ENCODE results near the gene SLC6A11. TPM values are rescaled to one million over a fixed set of nuclear protein-coding genes. Genes with fewer than 3 reads are reported as not detected.

Gene SLC6A11
- total and polyA plus RNA-seq, 9 of the 15 experiments (the other 6 are each of a cell fraction or from before 2014, with no cell fraction given) = 0.04 TPM; not detected in 8

- no peak for TF ChIP-seq ATF3 (IDR thresholded peaks at IDR 0.05)
- no peak for TF ChIP-seq ATF3 (CRISPR knock-in tag; conservative IDR thresholded peaks at IDR 0.05)
- TF ChIP-seq KDM5B (IDR thresholded peaks at IDR 0.05; ENCODE audit: insufficient replicate concordance, low read depth, low read length) = no peak
- no peak for TF ChIP-seq ZNF41 (CRISPR knock-in tag; conservative IDR thresholded peaks at IDR 0.05)
- TF ChIP-seq NELFE (IDR thresholded peaks at IDR 0.05; ENCODE audit: insufficient read depth, insufficient read length) = no peak
Observed at GRCh38 chr3:10977892-10978510, 162.0 kb downstream of the SLC6A11 start (continued).

- intact Hi-C loops (cut with micrococcal nuclease) (no loop called here), in situ Hi-C loops (cut with MboI) (no loop called here)
- ChIA-PET CTCF (ENCODE audit: low intra/inter-chr PET ratio) (no interaction called here), POLR2A (no interaction called here)
- no peak overlapping the region for H3K4me2 ChIP-seq (ENCODE audit: insufficient read depth, low read length)
- peaks cover 0 to 11% of the 10 kb centered on the region in 2 experiments; a peak in 1 of 5 replicates for H3K27me3 ChIP-seq (ENCODE audit: control insufficient read depth in 2 of 2, insufficient read depth in 2 of 2, low read length in 2 of 2)
- FAIRE-seq = no peak
- H3K9me1 ChIP-seq (ENCODE audit: control insufficient read depth, insufficient read depth, low read length) = no peaks in the 10 kb centered on the region
- BruUV-seq (replicated peaks) = no TSS peak
- no peak overlapping the region for H2AFZ ChIP-seq (ENCODE audit: low read depth, low read length)
- H3K4me1 ChIP-seq (replicated peaks in 1 of 2; ENCODE audit: control insufficient read depth in 2 of 2, insufficient read depth in 2 of 2, low read length in 2 of 2) = no peaks in the 10 kb centered on the region
- H3K9ac ChIP-seq (ENCODE audit: insufficient read depth in 1 of 2, low read depth in 2 of 2, low read length in 2 of 2) = no peak overlapping the region
- no peaks in the 10 kb centered on the region for H3K9me3 ChIP-seq (replicated peaks; ENCODE audit: control insufficient read depth, insufficient read depth, low read depth, low read length)
- WGBS (ENCODE audit: insufficient coverage, low coverage, missing lambda C conversion rate) = 2% methylated on average over 7 of the region's 7 CpGs
- TF ChIP-seq ZNF79 (CRISPR knock-in tag; IDR thresholded peaks at IDR 0.05; ENCODE audit: low read depth) (no peak), ZNF436 (CRISPR knock-in tag; IDR thresholded peaks at IDR 0.05) (no peak), ZBTB2 (IDR thresholded peaks at IDR 0.05) (no peak), SPI1 (IDR thresholded peaks at IDR 0.05; ENCODE audit: borderline replicate concordance, low read depth, low read length) (0 out of 2 replicates have a peak, but pooled peaks have one; percentile 3), ILF3 (IDR thresholded peaks at IDR 0.05; ENCODE audit: borderline replicate concordance) (no peak), ZNF121 (CRISPR knock-in tag; conservative IDR thresholded peaks at IDR 0.05) (no peak)
- no peaks in the 10 kb centered on the region for H3K79me2 ChIP-seq (ENCODE audit: control insufficient read depth, insufficient read depth, low read length)
- H3K4me3 ChIP-seq = no peak overlapping the region
- H4K20me1 ChIP-seq (replicated peaks; ENCODE audit: control insufficient read depth, insufficient read depth, low read length) = no peaks in the 10 kb centered on the region
- H3K27ac ChIP-seq (ENCODE audit: extremely low read depth, low read depth, low read length) = no peak overlapping the region
- no peak for DNase-seq (ENCODE audit: extremely low read depth in 1 of 4, low spot score in 3 of 4)
- H3K36me3 ChIP-seq (ENCODE audit: control insufficient read depth, insufficient read depth, low read length) = no peaks in the 10 kb centered on the region
- no peak for ATAC-seq
Observed at GRCh38 chr3:10978956-10979355, 162.9 kb downstream of the SLC6A11 start.

All from K562 (cell line).